Esophagus squamous epithelium (tissue), 5 donors: ENCODE results near the gene PLA2G12A. TPM values are rescaled to one million over a fixed set of nuclear protein-coding genes. Genes with fewer than 3 reads are reported as not detected.
"Not testable (repeated sequence)": the region's sequence is repeated elsewhere in the genome, so short reads cannot be mapped to it uniquely, and the experiment has no call there.

ENCODE experiments used
- DNase-seq: peaks from one replicate; lab custom pipeline; 2025; lab: John Stamatoyannopoulos, UW
- H3K27ac ChIP-seq, 4 donors: fragments of 200-600 bp; sonication (generic); one replicate each; pipeline ENCODE4 v1.5.1; 2016 to 2019; ENCODE audit warnings: mild to moderate bottlenecking in 1 of 4
- H3K27me3 ChIP-seq, 4 donors: fragments of 200-600 bp; sonication (generic); 1 replicate in 3 of 4; 2 replicates in 1 of 4; pipeline versions ENCODE4 v1.5.1 to v1.6.0; 2017 to 2021; ENCODE audit warnings: antibody characterized with exemption in 1 of 4
- H3K36me3 ChIP-seq, 3 donors: fragments of 200-600 bp; sonication (generic); one replicate each; pipeline ENCODE4 v1.5.1; 2016 to 2019
- H3K4me1 ChIP-seq, 3 donors: fragments of 200-600 bp; sonication (generic); one replicate each; pipeline ENCODE4 v1.5.1; 2017 to 2019
- H3K4me3 ChIP-seq, 4 donors: fragments of 200-600 bp; sonication (generic); 1 replicate in 3 of 4; 2 replicates in 1 of 4; pipeline ENCODE4 v1.5.1; 2016 to 2019; ENCODE audit warnings: mild to moderate bottlenecking in 2 of 4, moderate library complexity in 1 of 4
- H3K9me3 ChIP-seq, 3 donors: fragments of 200-600 bp; sonication (generic); one replicate each; pipeline ENCODE4 v1.5.1; 2016 to 2019
- POLR2A ChIP-seq, 4 donors: fragments of 450-650 bp; IDR thresholded peaks; one replicate each; pipeline ENCODE4 v1.6.1; 2017; ENCODE audit warnings: antibody characterized with exemption in 4 of 4, mild to moderate bottlenecking in 4 of 4, moderate library complexity in 3 of 4
- WGBS, 2 donors: methylation state at CpG; one replicate each; pipeline ENCODE4 v1.1.5; 2018; 5-methylcytosine and 5-hydroxymethylcytosine counted together
- intact Hi-C: fragments of 100-400 bp; cut with DNase I; formaldehyde crosslinking; loops from one replicate; pipeline ENCODE4 v1.15.0; 2022
- total RNA-seq, 4 donors: library from RNA; depleted of rRNA; stranded (reverse); fragments of >200 nt; gene quantifications; one replicate each; pipeline ENCODE4 v1.1.0, GENCODE V29; 2016
- TF ChIP-seq, protein P1 (sequence below), 6 experiments: fragments of 450-650 bp in 4 of 6; fragments of 200-600 bp in 2 of 6; sonication (generic) in 2 of 6; IDR thresholded peaks; one replicate each; pipeline ENCODE4 v1.5.1; 2016 to 2019; ENCODE audit warnings: antibody characterized with exemption in 6 of 6, mild to moderate bottlenecking in 4 of 6, moderate library complexity in 4 of 6
- donor health status: DM: yes; HTN: yes; CAD: no.

The PLA2G12A gene
- total RNA-seq, 4 donors from 2014 or later = 10.8 to 66.6 (median 25.2) TPM

GRCh38 chr4:109691411-109691920 is 38.4 kb downstream of the PLA2G12A start:
- H3K4me1 ChIP-seq = no peaks in the 10 kb centered on the region
- intact Hi-C loops = no loop called here

GRCh38 chr4:109690690-109691410 is 39.0 kb downstream of the PLA2G12A start:
- no peaks in the 10 kb centered on the region for H3K27me3 ChIP-seq
- peaks cover 0 to 88% (median 8%) of the 10 kb centered on the region in 3 donors for H3K36me3 ChIP-seq
- no peaks in the 10 kb centered on the region for H3K9me3 ChIP-seq
- no peak for DNase-seq
- no peak overlapping the region for H3K27ac ChIP-seq
- intact Hi-C loops = no loop called here
- no peaks in the 10 kb centered on the region for H3K4me1 ChIP-seq
- no peak for TF ChIP-seq POLR2A (IDR thresholded peaks at IDR 0.05)
- TF ChIP-seq, protein P1, sequence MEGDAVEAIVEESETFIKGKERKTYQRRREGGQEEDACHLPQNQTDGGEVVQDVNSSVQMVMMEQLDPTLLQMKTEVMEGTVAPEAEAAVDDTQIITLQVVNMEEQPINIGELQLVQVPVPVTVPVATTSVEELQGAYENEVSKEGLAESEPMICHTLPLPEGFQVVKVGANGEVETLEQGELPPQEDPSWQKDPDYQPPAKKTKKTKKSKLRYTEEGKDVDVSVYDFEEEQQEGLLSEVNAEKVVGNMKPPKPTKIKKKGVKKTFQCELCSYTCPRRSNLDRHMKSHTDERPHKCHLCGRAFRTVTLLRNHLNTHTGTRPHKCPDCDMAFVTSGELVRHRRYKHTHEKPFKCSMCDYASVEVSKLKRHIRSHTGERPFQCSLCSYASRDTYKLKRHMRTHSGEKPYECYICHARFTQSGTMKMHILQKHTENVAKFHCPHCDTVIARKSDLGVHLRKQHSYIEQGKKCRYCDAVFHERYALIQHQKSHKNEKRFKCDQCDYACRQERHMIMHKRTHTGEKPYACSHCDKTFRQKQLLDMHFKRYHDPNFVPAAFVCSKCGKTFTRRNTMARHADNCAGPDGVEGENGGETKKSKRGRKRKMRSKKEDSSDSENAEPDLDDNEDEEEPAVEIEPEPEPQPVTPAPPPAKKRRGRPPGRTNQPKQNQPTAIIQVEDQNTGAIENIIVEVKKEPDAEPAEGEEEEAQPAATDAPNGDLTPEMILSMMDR (IDR thresholded peaks at IDR 0.05) = no peak
- WGBS, 2 donors = 72 to 83% methylated on average over 6 of the region's 6 CpGs
- H3K4me3 ChIP-seq = no peak overlapping the region

More at GRCh38 chr4:109691411-109691920, 38.4 kb downstream of the PLA2G12A start:
- H3K27me3 ChIP-seq = no peaks in the 10 kb centered on the region
- DNase-seq = no peak
- no peak overlapping the region for H3K4me3 ChIP-seq
- peaks cover 0 to 88% (median 8%) of the 10 kb centered on the region in 3 donors for H3K36me3 ChIP-seq
- no peaks in the 10 kb centered on the region for H3K9me3 ChIP-seq
- TF ChIP-seq POLR2A (IDR thresholded peaks at IDR 0.05) = no peak
- TF ChIP-seq, protein P1 (IDR thresholded peaks at IDR 0.05) = no peak
- H3K27ac ChIP-seq = no peak overlapping the region
- WGBS, 2 donors = 83 to 100% methylated on average over 1 of the region's 1 CpG

DNA sequence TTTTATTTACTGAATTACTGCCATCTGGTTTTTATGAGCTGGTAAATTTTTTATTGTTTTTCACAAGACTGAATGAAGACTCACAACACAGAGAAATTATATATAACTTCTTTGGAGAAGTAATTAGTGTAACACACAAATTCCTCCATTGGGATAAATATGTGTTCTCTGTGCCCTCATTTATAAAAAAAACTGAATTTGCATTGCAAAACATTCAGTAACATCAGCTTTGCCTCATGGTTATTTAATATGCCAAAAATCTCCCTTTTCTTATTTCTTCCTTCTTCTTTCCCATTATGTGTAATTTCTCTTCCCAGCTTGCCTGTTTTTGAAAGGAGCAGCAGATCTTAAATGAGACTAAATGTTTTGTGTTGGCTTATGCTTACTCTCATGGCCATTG is 45.1 kb downstream of the PLA2G12A start:
- Histone ChIP-seq H3K36me3 (peaks cover 0 to 46% (median 5%) of the 10 kb centered on the region in 3 donors), H3K4me3 (no peak overlapping the region), H3K4me1 (no peaks in the 10 kb centered on the region), H3K9me3 (no peaks in the 10 kb centered on the region), H3K27me3 (no peaks in the 10 kb centered on the region), H3K27ac (no peak overlapping the region)
- no peak for DNase-seq
- intact Hi-C loops = no loop called here
- TF ChIP-seq POLR2A (IDR thresholded peaks at IDR 0.05) = no peak
- TF ChIP-seq, protein P1 (IDR thresholded peaks at IDR 0.05) = no peak

GRCh38 chr4:109683621-109684253 is 46.1 kb downstream of the PLA2G12A start:
- H3K27ac ChIP-seq = no peak overlapping the region
- no peak overlapping the region for H3K4me3 ChIP-seq
- TF ChIP-seq POLR2A (IDR thresholded peaks at IDR 0.05) = no peak
- TF ChIP-seq, protein P1 (IDR thresholded peaks at IDR 0.05) = no peak
- H3K4me1 ChIP-seq = no peaks in the 10 kb centered on the region
- H3K36me3 ChIP-seq = peaks cover 0 to 37% (median 5%) of the 10 kb centered on the region in 3 donors
- no peaks in the 10 kb centered on the region for H3K27me3 ChIP-seq
- intact Hi-C loops = no loop called here
- 89 to 90% methylated on average over 5 to 6 of the region's 6 CpGs for WGBS, 2 donors
- H3K9me3 ChIP-seq = peaks cover 0 to 2% (median 0%) of the 10 kb centered on the region in 3 donors
- no peak for DNase-seq

DNA sequence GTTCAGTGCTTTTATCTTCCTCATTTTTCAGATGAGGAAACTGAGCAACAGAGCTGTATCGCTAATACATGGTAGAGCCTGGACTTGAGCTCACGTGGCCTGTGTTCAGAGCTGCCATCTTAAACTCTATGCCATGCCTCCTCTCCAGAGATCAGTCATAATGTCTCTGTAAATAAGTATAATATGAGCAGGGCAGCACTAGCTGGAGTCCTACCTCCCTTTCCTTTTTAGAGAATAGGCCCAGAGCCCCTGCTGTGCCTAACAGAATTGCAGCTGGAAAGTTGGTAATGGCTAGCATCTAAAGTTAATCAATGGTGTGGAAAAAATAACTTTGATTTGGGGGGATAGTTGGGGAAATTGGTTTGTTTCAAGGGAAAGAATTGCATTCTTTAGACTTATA is 47.0 kb downstream of the PLA2G12A start:
- TF ChIP-seq POLR2A (IDR thresholded peaks at IDR 0.05) = no peak
- TF ChIP-seq, protein P1 (IDR thresholded peaks at IDR 0.05) = no peak
- Histone ChIP-seq H3K9me3 (peaks cover 0 to 5% (median 0%) of the 10 kb centered on the region in 3 donors), H3K4me3 (no peak overlapping the region), H3K4me1 (no peaks in the 10 kb centered on the region), H3K27me3 (no peaks in the 10 kb centered on the region), H3K27ac (no peak overlapping the region), H3K36me3 (peaks cover 0 to 37% (median 5%) of the 10 kb centered on the region in 3 donors)
- DNase-seq = no peak
- intact Hi-C loops = no loop called here
- 88 to 94% methylated on average over 2 of the region's 2 CpGs for WGBS, 2 donors

DNA sequence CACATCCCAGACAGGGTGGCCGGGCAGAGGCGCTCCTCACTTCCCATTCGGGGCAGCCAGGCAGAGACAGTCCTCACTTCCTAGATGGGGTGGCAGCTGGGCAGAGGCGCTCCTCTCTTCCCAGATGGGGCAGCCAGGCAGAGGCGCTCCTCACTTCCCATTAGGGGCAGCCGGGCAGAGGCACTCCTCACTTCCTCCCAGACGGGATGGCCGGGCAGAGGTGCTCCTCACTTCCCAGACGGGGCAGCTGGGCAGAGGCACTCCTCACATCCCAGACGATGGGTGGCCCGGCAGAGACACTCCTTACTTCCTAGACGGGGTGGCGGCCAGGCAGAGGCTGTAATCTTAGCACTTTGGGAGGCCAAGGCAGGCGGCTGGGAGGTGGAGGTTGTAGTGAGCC is 50.9 kb downstream of the PLA2G12A start:
- H3K4me1 ChIP-seq, H3K27me3 ChIP-seq, H3K9me3 ChIP-seq, H3K4me3 ChIP-seq, H3K36me3 ChIP-seq, DNase-seq, intact Hi-C loops, H3K27ac ChIP-seq: not testable (repeated sequence)
- no CpG with 5 or more reads among the region's 14 CpGs for WGBS, 2 donors

DNA sequence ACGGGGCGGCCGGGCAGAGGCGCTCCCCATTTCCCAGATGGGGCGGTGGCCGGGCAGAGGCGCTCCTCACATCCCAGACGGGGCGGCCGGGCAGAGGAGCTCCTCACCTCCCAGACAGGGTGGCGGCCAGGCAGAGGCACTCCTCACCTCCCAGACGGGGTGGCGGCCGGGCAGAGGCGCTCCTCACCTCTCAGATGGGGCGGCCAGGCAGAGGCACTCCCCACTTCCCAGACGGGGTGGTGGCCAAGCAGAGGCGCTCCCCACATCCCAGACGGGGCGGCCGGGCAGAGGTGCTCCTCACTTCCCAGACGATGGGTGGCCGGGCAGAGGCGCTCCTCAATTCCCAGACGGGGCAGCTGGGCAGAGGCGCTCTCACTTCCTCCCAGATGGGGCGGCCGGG is 51.4 kb downstream of the PLA2G12A start:
- H3K27ac ChIP-seq, intact Hi-C loops, DNase-seq, H3K36me3 ChIP-seq, H3K27me3 ChIP-seq, H3K4me3 ChIP-seq, H3K4me1 ChIP-seq, H3K9me3 ChIP-seq: not testable (repeated sequence)
- WGBS, 2 donors = no CpG with 5 or more reads among the region's 28 CpGs
